ENCODE results near the gene BEGAIN. TPM values are rescaled to one million over a fixed set of nuclear protein-coding genes. Genes with fewer than 3 reads are reported as not detected.

The BEGAIN gene
- total RNA-seq, 3 donors from 2014 or later (not counting 1 experiment from before 2014, with no cell fraction given), result 0.11 to 1.3 TPM; not detected in 1

DNA sequence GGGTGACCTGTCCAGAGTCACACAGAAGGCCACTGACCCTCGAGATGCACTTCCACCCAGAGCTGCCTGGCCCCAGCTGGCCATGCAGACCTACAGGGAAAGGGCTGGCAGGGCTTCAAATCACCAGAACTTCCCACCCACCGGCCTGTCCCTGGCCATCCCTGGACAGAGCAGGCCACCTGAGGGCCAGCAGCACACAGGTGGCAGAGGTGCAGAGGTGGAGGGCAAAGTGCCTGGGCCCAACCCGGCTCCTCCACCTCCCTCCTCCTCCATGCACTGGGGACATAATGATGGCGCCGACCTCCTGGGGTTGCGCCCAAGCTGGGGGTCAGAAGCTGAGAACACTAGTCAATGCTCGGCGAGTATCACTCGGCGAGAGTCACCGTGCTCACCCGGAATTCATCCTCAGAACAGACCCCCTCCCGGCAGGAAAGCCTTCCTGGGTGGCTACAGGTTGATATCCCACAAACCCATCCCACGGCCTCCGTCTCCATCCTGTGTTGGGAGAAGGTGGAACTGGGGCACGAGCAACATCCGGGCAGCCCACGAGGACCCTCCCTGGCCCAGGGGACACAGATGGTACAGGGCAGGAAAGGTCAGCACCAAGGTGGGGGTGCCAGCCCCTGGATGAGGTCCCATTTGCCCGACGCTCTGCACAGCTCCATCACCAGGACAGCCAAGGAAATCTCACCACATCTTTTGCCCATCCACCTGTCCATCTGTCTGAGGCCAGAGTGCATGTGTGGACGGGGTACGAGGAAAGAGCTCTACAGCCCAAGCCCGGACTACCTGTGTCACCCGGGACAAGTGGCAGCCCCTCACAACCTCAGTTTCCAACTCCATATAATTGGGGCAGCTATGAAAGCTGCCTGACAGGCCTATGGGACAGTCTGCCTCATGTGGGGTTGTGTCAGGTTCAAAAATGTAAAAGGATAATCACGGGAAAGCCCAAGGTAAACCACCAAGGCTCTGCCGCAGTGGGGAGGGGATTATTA lies 10.8 kb downstream of the BEGAIN start:
- H3K4me3 ChIP-seq (ENCODE audit: low read length), result no peak overlapping the region
- no peak overlapping the region for H3K27ac ChIP-seq (ENCODE audit: low read length)
- 90% methylated on average over 25 of the region's 26 CpGs for WGBS (ENCODE audit: insufficient coverage)
- H3K27ac Mint-ChIP-seq, result no peak overlapping the region
- H3K9me3 Mint-ChIP-seq, result no peaks in the 10 kb centered on the region
- ATAC-seq, result no peak
- H3K4me3 Mint-ChIP-seq, result no peak overlapping the region
- peaks cover 4% of the 10 kb centered on the region for H3K9me3 ChIP-seq (ENCODE audit: control insufficient read depth, insufficient read depth, low read length)
- H3K4me1 ChIP-seq (ENCODE audit: control insufficient read depth, insufficient read depth, low read length), result peaks cover 2% of the 10 kb centered on the region
- H3K27me3 Mint-ChIP-seq (ENCODE audit: low read depth in 2 of 2), result peaks cover 15 to 16% of the 10 kb centered on the region in 2 donors
- peaks cover 2% of the 10 kb centered on the region for H3K27me3 ChIP-seq (ENCODE audit: control insufficient read depth, insufficient read depth, low read length)
- no peak for DNase-seq
- intact Hi-C loops (cut with micrococcal nuclease), result no loop called here
- H3K36me3 Mint-ChIP-seq, result no peaks in the 10 kb centered on the region
- no peaks in the 10 kb centered on the region for H3K36me3 ChIP-seq (ENCODE audit: control insufficient read depth, insufficient read depth, low read length)
- H3K4me1 Mint-ChIP-seq, result peaks cover 0 to 8% of the 10 kb centered on the region in 2 donors
- TF ChIP-seq, protein P1, sequence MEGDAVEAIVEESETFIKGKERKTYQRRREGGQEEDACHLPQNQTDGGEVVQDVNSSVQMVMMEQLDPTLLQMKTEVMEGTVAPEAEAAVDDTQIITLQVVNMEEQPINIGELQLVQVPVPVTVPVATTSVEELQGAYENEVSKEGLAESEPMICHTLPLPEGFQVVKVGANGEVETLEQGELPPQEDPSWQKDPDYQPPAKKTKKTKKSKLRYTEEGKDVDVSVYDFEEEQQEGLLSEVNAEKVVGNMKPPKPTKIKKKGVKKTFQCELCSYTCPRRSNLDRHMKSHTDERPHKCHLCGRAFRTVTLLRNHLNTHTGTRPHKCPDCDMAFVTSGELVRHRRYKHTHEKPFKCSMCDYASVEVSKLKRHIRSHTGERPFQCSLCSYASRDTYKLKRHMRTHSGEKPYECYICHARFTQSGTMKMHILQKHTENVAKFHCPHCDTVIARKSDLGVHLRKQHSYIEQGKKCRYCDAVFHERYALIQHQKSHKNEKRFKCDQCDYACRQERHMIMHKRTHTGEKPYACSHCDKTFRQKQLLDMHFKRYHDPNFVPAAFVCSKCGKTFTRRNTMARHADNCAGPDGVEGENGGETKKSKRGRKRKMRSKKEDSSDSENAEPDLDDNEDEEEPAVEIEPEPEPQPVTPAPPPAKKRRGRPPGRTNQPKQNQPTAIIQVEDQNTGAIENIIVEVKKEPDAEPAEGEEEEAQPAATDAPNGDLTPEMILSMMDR (IDR thresholded peaks at IDR 0.05), result no peak

DNA sequence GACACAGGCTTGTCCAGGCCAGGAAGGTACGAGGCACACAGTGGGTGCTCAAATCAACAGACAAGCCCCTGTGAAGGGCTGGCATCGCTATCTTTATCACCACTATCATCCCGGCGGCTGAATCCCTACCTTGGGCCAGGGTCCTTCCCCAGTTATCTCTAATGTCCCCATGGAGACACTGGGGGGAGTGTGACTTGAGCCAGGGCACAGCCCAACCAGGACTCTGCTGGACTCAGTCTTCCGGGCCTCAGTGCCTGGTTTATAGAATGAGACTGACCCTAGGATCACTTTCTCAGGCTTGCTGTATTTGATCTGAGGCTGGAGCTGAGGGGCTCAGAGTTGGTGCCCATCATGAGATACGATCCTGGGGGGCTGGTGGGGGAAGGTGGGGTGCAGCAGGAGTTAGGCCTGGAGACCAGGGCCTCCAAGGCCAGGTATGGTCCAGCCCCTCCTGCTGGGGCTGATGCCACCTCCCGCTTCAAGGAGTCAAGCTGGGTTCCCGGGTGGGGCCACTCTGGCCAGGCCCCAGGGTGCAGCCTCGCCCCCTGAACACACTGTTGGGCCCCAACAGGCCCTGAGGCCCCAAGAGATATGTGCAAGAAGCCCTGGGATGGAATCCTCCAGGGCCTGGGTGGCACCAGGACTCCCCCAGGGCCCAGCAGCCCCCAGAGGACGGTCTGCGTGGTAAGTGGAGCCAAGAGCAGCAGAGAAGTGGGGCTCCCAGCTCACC lies 11.8 kb downstream of the BEGAIN start:
- intact Hi-C loops (cut with micrococcal nuclease), result no loop called here
- TF ChIP-seq, protein P1 (IDR thresholded peaks at IDR 0.05), result no peak
- 91% methylated on average over 11 of the region's 11 CpGs for WGBS (ENCODE audit: insufficient coverage)
- H3K4me3 Mint-ChIP-seq, result no peak overlapping the region
- H3K9me3 ChIP-seq (ENCODE audit: control insufficient read depth, insufficient read depth, low read length), result peaks cover 4% of the 10 kb centered on the region
- H3K4me1 ChIP-seq (ENCODE audit: control insufficient read depth, insufficient read depth, low read length), result peaks cover 2% of the 10 kb centered on the region
- ATAC-seq, result no peak
- H3K27me3 Mint-ChIP-seq (ENCODE audit: low read depth in 2 of 2), result peaks cover 23 to 25% of the 10 kb centered on the region in 2 donors
- no peaks in the 10 kb centered on the region for H3K9me3 Mint-ChIP-seq
- no peaks in the 10 kb centered on the region for H3K36me3 Mint-ChIP-seq
- no peaks in the 10 kb centered on the region for H3K36me3 ChIP-seq (ENCODE audit: control insufficient read depth, insufficient read depth, low read length)
- no peak overlapping the region for H3K27ac Mint-ChIP-seq
- H3K27ac ChIP-seq (ENCODE audit: low read length), result no peak overlapping the region
- H3K27me3 ChIP-seq (ENCODE audit: control insufficient read depth, insufficient read depth, low read length), result peaks cover 2% of the 10 kb centered on the region
- peaks cover 0 to 8% of the 10 kb centered on the region in 2 donors for H3K4me1 Mint-ChIP-seq
- H3K4me3 ChIP-seq (ENCODE audit: low read length), result no peak overlapping the region
- DNase-seq, result no peak

DNA sequence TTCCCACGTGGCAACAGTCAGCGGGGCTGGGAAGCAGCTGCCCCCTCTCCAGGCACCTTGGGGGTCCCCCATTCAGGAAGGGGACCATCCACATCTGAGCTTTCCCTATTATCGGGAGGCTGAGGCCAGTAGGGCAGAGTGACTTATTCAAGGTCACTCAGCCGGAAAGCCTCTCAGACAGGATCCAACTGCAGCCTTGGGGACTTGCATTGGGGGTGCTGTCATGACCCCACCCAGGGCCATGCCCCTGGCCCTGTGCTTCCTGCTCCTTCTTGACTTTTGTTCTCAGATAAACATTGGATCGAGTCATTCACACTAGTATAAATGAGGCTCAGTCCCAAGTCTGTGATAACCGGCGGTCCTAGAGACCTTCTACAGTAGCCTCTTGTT lies 12.6 kb downstream of the BEGAIN start:
- TF ChIP-seq, protein P1 (IDR thresholded peaks at IDR 0.05), result no peak
- ATAC-seq, result no peak

More for the DNA sequence above, 12.6 kb downstream of the BEGAIN start:
- intact Hi-C loops (cut with micrococcal nuclease), result no loop called here
- peaks cover 2% of the 10 kb centered on the region for H3K4me1 ChIP-seq (ENCODE audit: control insufficient read depth, insufficient read depth, low read length)
- H3K36me3 Mint-ChIP-seq, result no peaks in the 10 kb centered on the region
- no peak overlapping the region for H3K27ac ChIP-seq (ENCODE audit: low read length)
- H3K4me3 ChIP-seq (ENCODE audit: low read length), result no peak overlapping the region
- H3K27me3 ChIP-seq (ENCODE audit: control insufficient read depth, insufficient read depth, low read length), result peaks cover 4% of the 10 kb centered on the region
- H3K4me3 Mint-ChIP-seq, result no peak overlapping the region
- 89% methylated on average over 7 of the region's 7 CpGs for WGBS (ENCODE audit: insufficient coverage)
- no peak for DNase-seq
- H3K4me1 Mint-ChIP-seq, result peaks cover 0 to 8% of the 10 kb centered on the region in 2 donors
- peaks cover 27 to 29% of the 10 kb centered on the region in 2 donors for H3K27me3 Mint-ChIP-seq (ENCODE audit: low read depth in 2 of 2)
- H3K27ac Mint-ChIP-seq, result no peak overlapping the region
- no peaks in the 10 kb centered on the region for H3K36me3 ChIP-seq (ENCODE audit: control insufficient read depth, insufficient read depth, low read length)
- H3K9me3 Mint-ChIP-seq, result no peaks in the 10 kb centered on the region
- H3K9me3 ChIP-seq (ENCODE audit: control insufficient read depth, insufficient read depth, low read length), result peaks cover 4% of the 10 kb centered on the region

Measured in natural killer cell (primary cell).